H1 (cell line): ENCODE data around the gene ZNF697. TPM values are rescaled to one million over a fixed set of nuclear protein-coding genes. Genes with fewer than 3 reads are reported as not detected.

Experiments used
- CTCF ChIA-PET: fragments of 300-600 bp; sonication (Branson Sonifier 250); formaldehyde crosslinking; loops from one replicate; lab custom pipeline; 2021; ENCODE audit not compliant: partially characterized antibody; lab: Charles Lee
- POLR2A ChIA-PET: fragments of 300-600 bp; sonication (Branson Sonifier 250); formaldehyde crosslinking; loops from one replicate; lab custom pipeline; 2021; ENCODE audit warnings: inconsistent platforms; ENCODE audit not compliant: partially characterized antibody; lab: Charles Lee
- DNase-seq, 2 experiments: peaks; one replicate each; pipeline versions ENCODE4 v3.0.0 to v3.0.0-alpha.2; 2010 to 2022; ENCODE audit warnings: low spot score in 2 of 2, low read depth in 1 of 2, mixed read lengths in 1 of 2
- FAIRE-seq: peaks from 2 replicates; lab custom pipeline; 2011; peaks lifted over from hg19 to GRCh38; lab: Jason Lieb, UNC
- H2AFZ ChIP-seq: 2 replicates; pipeline ENCODE4 v1.8.1; 2012; ENCODE audit warnings: low read length, inconsistent platforms
- H2AK5ac ChIP-seq: 2 replicates; pipeline ENCODE4 v1.6.1; 2013; ENCODE audit warnings: low read depth, low read length
- H2BK120ac ChIP-seq: replicated peaks from 2 replicates; pipeline ENCODE3; 2013; ENCODE audit warnings: low read depth, low read length, inconsistent platforms
- H2BK12ac ChIP-seq: 2 replicates; pipeline ENCODE4 v1.6.1; 2013; ENCODE audit warnings: low read depth, low read length
- H2BK15ac ChIP-seq: 2 replicates; pipeline ENCODE4 v1.6.1; 2013; ENCODE audit warnings: low read length
- H2BK20ac ChIP-seq: 2 replicates; pipeline ENCODE4 v1.6.1; 2013; ENCODE audit warnings: low read length
- H2BK5ac ChIP-seq: 2 replicates; pipeline ENCODE4 v1.6.1; 2013; ENCODE audit warnings: low read depth, low read length
- H3K14ac ChIP-seq: 2 replicates; pipeline ENCODE4 v1.6.1; 2013; ENCODE audit warnings: inconsistent platforms; ENCODE audit not compliant: insufficient read length
- H3K18ac ChIP-seq: 2 replicates; pipeline ENCODE4 v1.6.1; 2013; ENCODE audit warnings: low read length; ENCODE audit errors: extremely low read depth
- H3K23ac ChIP-seq: 2 replicates; pipeline ENCODE4 v1.6.1; 2013; ENCODE audit warnings: inconsistent platforms; ENCODE audit not compliant: insufficient read length
- H3K23me2 ChIP-seq: 2 replicates; pipeline ENCODE4 v1.6.1; 2013; ENCODE audit warnings: low read depth, low read length
- H3K27ac ChIP-seq: 2 replicates; pipeline ENCODE4 v1.6.1; 2011; ENCODE audit warnings: low read depth, low read length, inconsistent platforms
- H3K27me3 ChIP-seq, 4 experiments: replicated peaks in 1 of 4; 1 replicate in 1 of 4; 2 replicates in 3 of 4; pipeline versions ENCODE4 v1.6.1 to v1.8.1; 2011 to 2013; ENCODE audit warnings: low read length in 3 of 4, mild to moderate bottlenecking in 3 of 4, inconsistent platforms in 2 of 4, mixed read lengths in 2 of 4, moderate library complexity in 1 of 4; ENCODE audit not compliant: control insufficient read depth in 3 of 4, insufficient read depth in 3 of 4; ENCODE audit errors: extremely low read depth in 1 of 4
- H3K36me3 ChIP-seq, 4 experiments: 2 replicates each; pipeline versions ENCODE4 v1.6.1 to v1.8.1; 2011 to 2013; ENCODE audit warnings: mild to moderate bottlenecking in 4 of 4, low read length in 3 of 4, moderate library complexity in 2 of 4, control low read depth in 1 of 4, inconsistent platforms in 1 of 4; ENCODE audit not compliant: insufficient read depth in 4 of 4, control insufficient read depth in 2 of 4
- H3K4ac ChIP-seq: replicated peaks from 2 replicates; pipeline ENCODE3; 2013; ENCODE audit warnings: low read length, low read depth, mixed read lengths, inconsistent platforms; ENCODE audit not compliant: insufficient read length
- H3K4me1 ChIP-seq, 4 experiments: replicated peaks in 1 of 4; 1 replicate in 1 of 4; 2 replicates in 3 of 4; pipeline versions ENCODE4 v1.6.1 to v1.8.1; 2011 to 2013; ENCODE audit warnings: low read length in 3 of 4, inconsistent platforms in 2 of 4, mixed read lengths in 1 of 4; ENCODE audit not compliant: insufficient read depth in 4 of 4, control insufficient read depth in 3 of 4
- H3K4me2 ChIP-seq, 2 experiments: 2 replicates each; pipeline versions ENCODE4 v1.6.1 to v1.8.1; 2011 to 2013; ENCODE audit warnings: low read depth in 2 of 2, low read length in 2 of 2, control low read depth in 1 of 2, inconsistent platforms in 1 of 2, mild to moderate bottlenecking in 1 of 2; ENCODE audit not compliant: insufficient read depth in 1 of 2
- H3K4me3 ChIP-seq, 4 experiments: fragments of 200-600, 300-600 bp in 1 of 4; sonication (generic), shearing (Covaris generic), sonication (Bioruptor Twin) in 1 of 4; 2 replicates each; pipeline versions ENCODE4 v1.5.1 to v1.8.1; 2011 to 2016; ENCODE audit warnings: low read length in 4 of 4, low read depth in 3 of 4, control low read depth in 2 of 4, inconsistent platforms in 2 of 4, mild to moderate bottlenecking in 2 of 4, mixed read lengths in 1 of 4, moderate library complexity in 1 of 4; ENCODE audit not compliant: insufficient read depth in 2 of 4; ENCODE audit errors: extremely low read depth in 1 of 4
- H3K56ac ChIP-seq: replicated peaks from 2 replicates; pipeline ENCODE3; 2013; ENCODE audit warnings: low read depth, mild to moderate bottlenecking, mixed read lengths, low read length, inconsistent platforms; ENCODE audit not compliant: insufficient read length
- H3K79me1 ChIP-seq: 2 replicates; pipeline ENCODE4 v1.6.1; 2013; ENCODE audit warnings: low read depth, low read length, control low read depth
- H3K79me2 ChIP-seq, 2 experiments: 2 replicates each; pipeline versions ENCODE4 v1.6.1 to v1.8.1; 2012 to 2013; ENCODE audit warnings: low read length in 2 of 2, mild to moderate bottlenecking in 2 of 2, inconsistent platforms in 1 of 2; ENCODE audit not compliant: insufficient read depth in 2 of 2, control insufficient read depth in 1 of 2
- H3K9ac ChIP-seq, 4 experiments: replicated peaks in 1 of 4; 1 replicate in 1 of 4; 2 replicates in 3 of 4; pipeline versions ENCODE4 v1.6.1 to v1.8.1; 2011 to 2013; ENCODE audit warnings: low read depth in 3 of 4, low read length in 3 of 4, control low read depth in 2 of 4, mild to moderate bottlenecking in 2 of 4, moderate library complexity in 2 of 4, inconsistent platforms in 1 of 4; ENCODE audit errors: extremely low read depth in 1 of 4
- H3K9me3 ChIP-seq, 2 experiments: 2 replicates each; pipeline versions ENCODE4 v1.6.1 to v1.8.1; 2012 to 2013; ENCODE audit warnings: mild to moderate bottlenecking in 2 of 2, moderate library complexity in 2 of 2, control low read depth in 1 of 2, inconsistent platforms in 1 of 2, low read depth in 1 of 2, low read length in 1 of 2, mixed read lengths in 1 of 2; ENCODE audit not compliant: insufficient read depth in 2 of 2
- H4K20me1 ChIP-seq, 2 experiments: replicated peaks in 1 of 2; 2 replicates each; pipeline versions ENCODE3 to v1.8.1; 2011 to 2013; ENCODE audit warnings: inconsistent platforms in 2 of 2, low read length in 2 of 2, mild to moderate bottlenecking in 1 of 2; ENCODE audit not compliant: insufficient read depth in 2 of 2, control insufficient read depth in 1 of 2
- H4K5ac ChIP-seq: 2 replicates; pipeline ENCODE4 v1.6.1; 2013; ENCODE audit warnings: low read length, low read depth, mixed read lengths, inconsistent platforms; ENCODE audit not compliant: insufficient read length
- H4K8ac ChIP-seq: 2 replicates; pipeline ENCODE4 v1.8.0; 2013; ENCODE audit warnings: mild to moderate bottlenecking, moderate library complexity, low read length, inconsistent platforms; ENCODE audit not compliant: insufficient read depth; ENCODE audit errors: extremely low read depth
- H4K91ac ChIP-seq: replicated peaks from 2 replicates; pipeline ENCODE3; 2013; ENCODE audit warnings: low read length, mixed read lengths, inconsistent platforms; ENCODE audit not compliant: insufficient read length
- GTF2F1 ChIP-seq: IDR thresholded peaks from 2 replicates; pipeline ENCODE4 v1.6.1; 2012; ENCODE audit warnings: low read depth, low read length, improper control_type of control experiment, borderline replicate concordance
- KDM4A ChIP-seq: IDR thresholded peaks from one replicate; pipeline ENCODE4 v1.7.1; 2012; ENCODE audit warnings: low read depth, mild to moderate bottlenecking, moderate library complexity, low read length, inconsistent platforms; ENCODE audit not compliant: severe bottlenecking
- WGBS, 2 experiments: shearing (Covaris generic) in 1 of 2; methylation state at CpG; one replicate each; pipeline versions ENCODE4 v1.1.6 to v1.1.7; 2013 to 2015; ENCODE audit warnings: low lambda C conversion rate in 2 of 2, mixed read lengths in 2 of 2, inconsistent platforms in 1 of 2, low coverage in 1 of 2, missing lambda C conversion rate in 1 of 2; ENCODE audit not compliant: insufficient replicate concordance in 2 of 2, insufficient coverage in 1 of 2, insufficient read length in 1 of 2; ENCODE audit errors: extremely low coverage in 1 of 2, missing lambda C conversion rate in 1 of 2; 5-methylcytosine and 5-hydroxymethylcytosine counted together
- polyA plus RNA-seq, 7 experiments: library from polyadenylated mRNA; depleted of rRNA in 3 of 7; stranded (reverse) in 5 of 7; unstranded in 2 of 7; fragments of >200 nt in 5 of 7; fragments of 200-250 nt in 2 of 7; gene quantifications; 1 replicate in 5 of 7; 2 replicates in 1 of 7; 4 replicates in 1 of 7; pipeline versions ENCODE4 v1.2.1 to v1.2.3, GENCODE V29; 2011 to 2013; ENCODE audit warnings: missing spikeins in 2 of 7, mixed read lengths in 2 of 7
- total RNA-seq: library from RNA; stranded (reverse); fragmentation: NEBNext Ultra II Directional; extraction: Animal tissue kit (Norgen Biotek cat#: 25700); gene quantifications from 2 replicates; pipeline ENCODE4 v1.2.1, GENCODE V29; 2021

The ZNF697 gene
- total and polyA plus RNA-seq, 2 of the 8 experiments (the other 6 are each of a cell fraction or from before 2014, with no cell fraction given): 5.6 to 18.3 TPM

- H4K5ac ChIP-seq: no peak overlapping the region
- H2BK120ac ChIP-seq: no peak overlapping the region
- no peak for FAIRE-seq
- no peak overlapping the region for H3K14ac ChIP-seq
- TF ChIP-seq KDM4A (no peak), GTF2F1 (no peak)
- no peak overlapping the region for H3K23ac ChIP-seq
- H2BK20ac ChIP-seq: no peak overlapping the region
- WGBS, 2 experiments: 92% methylated on average over 3 of the region's 3 CpGs; no CpG with 5 or more reads in 1 of the 2 experiments
- H4K20me1 ChIP-seq: no peaks in the 10 kb centered on the region
- no peak overlapping the region for H2BK15ac ChIP-seq
- DNase-seq: no peak
- no peak overlapping the region for H3K27ac ChIP-seq
- H3K4ac ChIP-seq: no peak overlapping the region
- no peak overlapping the region for H3K4me2 ChIP-seq
- no peak overlapping the region for H4K8ac ChIP-seq
- H3K79me2 ChIP-seq: no peaks in the 10 kb centered on the region
- no peak overlapping the region for H2AFZ ChIP-seq
- no peaks in the 10 kb centered on the region for H3K4me1 ChIP-seq
- H3K27me3 ChIP-seq: no peaks in the 10 kb centered on the region
- no peak overlapping the region for H2AK5ac ChIP-seq
- H3K9me3 ChIP-seq: no peaks in the 10 kb centered on the region
- no peaks in the 10 kb centered on the region for H3K36me3 ChIP-seq
- H4K91ac ChIP-seq: no peak overlapping the region
- H2BK12ac ChIP-seq: no peak overlapping the region
- H3K4me3 ChIP-seq: no peak overlapping the region
- CTCF ChIA-PET: interaction anchor here (1.2 to 1.8 kb wide), 3 partner anchors 24 to 115 kb away, joined by 4 read pairs; no protein-coding TSS in a partner anchor
- POLR2A ChIA-PET: no interaction called here
- H3K9ac ChIP-seq: no peak overlapping the region
- no peak overlapping the region for H3K18ac ChIP-seq
- no peak overlapping the region for H2BK5ac ChIP-seq
- no peaks in the 10 kb centered on the region for H3K79me1 ChIP-seq
- no peaks in the 10 kb centered on the region for H3K23me2 ChIP-seq
- no peak overlapping the region for H3K56ac ChIP-seq
Measured at GRCh38 chr1:119587341-119587740, 60.7 kb downstream of the ZNF697 start.
